ENCODE measurements around the gene TEX29. TPM values are rescaled to one million over a fixed set of nuclear protein-coding genes. Genes with fewer than 3 reads are reported as not detected.

The TEX29 gene
- total RNA-seq, 1 experiment from 2014 or later = 0.33 TPM

GRCh38 chr13:111354789-111355188 lies 34.3 kb downstream of the TEX29 start:
- no peak overlapping the region for H4K91ac ChIP-seq (ENCODE audit: insufficient read length, low read depth, low read length)
- H3T11ph ChIP-seq (ENCODE audit: low read length) = no peak overlapping the region
- H2AFZ ChIP-seq (ENCODE audit: low read length) = no peak overlapping the region
- no peak overlapping the region for H3K56ac ChIP-seq (ENCODE audit: insufficient read length, low read depth, low read length)
- H3K4me3 Mint-ChIP-seq = no peak overlapping the region
- no peak overlapping the region for H2BK15ac ChIP-seq (ENCODE audit: low read depth, low read length)
- H3K9me3 ChIP-seq (ENCODE audit: control insufficient read depth, low read depth, low read length) = no peaks in the 10 kb centered on the region
- H3K27ac Mint-ChIP-seq = peak overlapping the region in 1 of 3 experiments; percentile 84; a peak in 1 of 7 replicates
- H3K36me3 Mint-ChIP-seq (ENCODE audit: insufficient read depth in 1 of 3, low read depth in 3 of 3) = no peaks in the 10 kb centered on the region; a peak in 1 of 7 replicates
- H2AK5ac ChIP-seq (ENCODE audit: insufficient read length, low read length) = no peak overlapping the region
- no peak overlapping the region for H3K14ac ChIP-seq (ENCODE audit: insufficient read depth, low read length)
- no peak overlapping the region for H3K4me2 ChIP-seq (ENCODE audit: insufficient read depth, insufficient read length, low read length)
- H3K27me3 Mint-ChIP-seq (ENCODE audit: low read depth) = peaks cover 6% of the 10 kb centered on the region
- H3K27ac ChIP-seq (ENCODE audit: insufficient read length, low read depth, low read length) = no peak overlapping the region
- H3K79me1 ChIP-seq (ENCODE audit: insufficient read depth, low read depth, low read length, poor library complexity, severe bottlenecking) = no peaks in the 10 kb centered on the region
- H3K23me2 ChIP-seq (ENCODE audit: insufficient read length, low read depth, low read length, poor library complexity, severe bottlenecking) = no peaks in the 10 kb centered on the region
- no peaks in the 10 kb centered on the region for H4K20me1 ChIP-seq (ENCODE audit: control insufficient read depth, insufficient read depth, insufficient read length)
- no peak overlapping the region for H2BK5ac ChIP-seq (ENCODE audit: insufficient read length, low read length)
- peaks cover 6% of the 10 kb centered on the region in 2 experiments; a peak in 4 of 5 replicates for H3K9me3 Mint-ChIP-seq
- H3K79me2 ChIP-seq (ENCODE audit: insufficient read depth, low read length) = 0 out of 2 replicates have a peak, but pooled peaks cover 1% of the 10 kb centered on the region
- H2BK120ac ChIP-seq (ENCODE audit: low read depth, low read length, poor library complexity, severe bottlenecking) = no peak overlapping the region
- no peak overlapping the region for H2BK12ac ChIP-seq (ENCODE audit: insufficient read length, low read depth, low read length)
- TF ChIP-seq CTCF (conservative IDR thresholded peaks at IDR 0.05) = no peak
- H3K9ac ChIP-seq (ENCODE audit: extremely low read depth, insufficient read length, low read length) = no peak overlapping the region
- no peak overlapping the region for H3K4ac ChIP-seq (ENCODE audit: low read depth, low read length)
- no peak overlapping the region for H2BK20ac ChIP-seq (ENCODE audit: low read depth, low read length, poor library complexity, severe bottlenecking)
- WGBS (ENCODE audit: extremely low coverage, insufficient read length, low lambda C conversion rate) = no CpG with 5 or more reads among the region's 7 CpGs
- H3K27me3 ChIP-seq (ENCODE audit: insufficient read depth, low read length) = no peaks in the 10 kb centered on the region
- no peak overlapping the region for H3K23ac ChIP-seq (ENCODE audit: insufficient read length, low read depth, low read length)
- no peak overlapping the region for H4K5ac ChIP-seq (ENCODE audit: insufficient read length, low read depth, low read length)
- DNase-seq = no peak
- H3K4me1 ChIP-seq (ENCODE audit: insufficient read depth, low read length) = peaks cover 3% of the 10 kb centered on the region; the same call in 1 of the 2 replicates
- H3K4me1 Mint-ChIP-seq = peaks cover 7 to 8% of the 10 kb centered on the region in 2 experiments
- H4K8ac ChIP-seq (replicated peaks; ENCODE audit: insufficient read length, low read depth, low read length) = no peak overlapping the region
- no peak overlapping the region for H3K18ac ChIP-seq (ENCODE audit: insufficient read length, low read depth, low read length)
